ENCODE measurements around the gene NAGA. TPM values are rescaled to one million over a fixed set of nuclear protein-coding genes. Genes with fewer than 3 reads are reported as not detected.
"Not testable (repeated sequence)": the region's sequence is repeated elsewhere in the genome, so short reads cannot be mapped to it uniquely, and the experiment has no call there.

The NAGA gene
- total RNA-seq, 4 donors from 2014 or later: 13.1 to 26.2 (median 17.3) TPM

GRCh38 chr22:42072606-42073330, 2.2 kb upstream of the NAGA start:
- peak in 1 of 2 donors; percentile 85 for DNase-seq (ENCODE audit: low spot score in 2 of 2)
- no peak overlapping the region for H3K4me3 ChIP-seq (ENCODE audit: low read depth, poor library complexity, severe bottlenecking)
- intact Hi-C loops (cut with DNase I; ENCODE audit: low total_unique reads): no loop called here
- 83 to 87% methylated on average over 8 of the region's 8 CpGs for WGBS, 2 donors
- TF ChIP-seq CTCF (IDR thresholded peaks at IDR 0.05): no peak
- no peak for TF ChIP-seq POLR2A (IDR thresholded peaks at IDR 0.05)

GRCh38 chr22:42071508-42071907, 896 bp upstream of the NAGA start:
- WGBS, 2 donors: 62 to 63% methylated on average over 7 of the region's 7 CpGs
- intact Hi-C loops (cut with DNase I; ENCODE audit: low total_unique reads); H3K4me3 ChIP-seq (ENCODE audit: low read depth, poor library complexity, severe bottlenecking): not testable (repeated sequence)
- DNase-seq (ENCODE audit: low spot score in 2 of 2): peak in 1 of 2 donors; percentile 57

- peak overlapping the region; percentile 33 for H3K4me3 ChIP-seq (ENCODE audit: low read depth, poor library complexity, severe bottlenecking)
- no peak for TF ChIP-seq POLR2A (IDR thresholded peaks at IDR 0.05)
- TF ChIP-seq CTCF (IDR thresholded peaks at IDR 0.05): no peak
- intact Hi-C loops (cut with DNase I; ENCODE audit: low total_unique reads): no loop called here
- peak in 1 of 2 donors; percentile 50 for DNase-seq (ENCODE audit: low spot score in 2 of 2)
- 13 to 17% methylated on average over 19 of the region's 19 CpGs for WGBS, 2 donors
Observed at GRCh38 chr22:42069801-42070516, 653 bp downstream of the NAGA start.

GRCh38 chr22:42068291-42068690, 2.3 kb downstream of the NAGA start:
- peak in 1 of 2 donors; percentile 59 for DNase-seq (ENCODE audit: low spot score in 2 of 2)
- H3K4me3 ChIP-seq (ENCODE audit: low read depth, poor library complexity, severe bottlenecking): no peak overlapping the region
- TF ChIP-seq CTCF (IDR thresholded peaks at IDR 0.05): no peak
- no peak for TF ChIP-seq POLR2A (IDR thresholded peaks at IDR 0.05)
- WGBS, 2 donors: 86 to 98% methylated on average over 4 of the region's 4 CpGs
- intact Hi-C loops (cut with DNase I; ENCODE audit: low total_unique reads): no loop called here

GRCh38 chr22:42067671-42068251, 2.9 kb downstream of the NAGA start:
- TF ChIP-seq CTCF (IDR thresholded peaks at IDR 0.05) (no peak), POLR2A (IDR thresholded peaks at IDR 0.05) (no peak)
- peak in 1 of 2 donors; percentile 67 for DNase-seq (ENCODE audit: low spot score in 2 of 2)
- 70 to 83% methylated on average over 12 to 14 of the region's 14 CpGs for WGBS, 2 donors
- no peak overlapping the region for H3K4me3 ChIP-seq (ENCODE audit: low read depth, poor library complexity, severe bottlenecking)
- intact Hi-C loops (cut with DNase I; ENCODE audit: low total_unique reads): no loop called here

- WGBS, 2 donors: 95 to 99% methylated on average over 10 of the region's 10 CpGs
- no peak overlapping the region for H3K4me3 ChIP-seq (ENCODE audit: low read depth, poor library complexity, severe bottlenecking)
- TF ChIP-seq POLR2A (IDR thresholded peaks at IDR 0.05) (no peak), CTCF (IDR thresholded peaks at IDR 0.05) (no peak)
- intact Hi-C loops (cut with DNase I; ENCODE audit: low total_unique reads): no loop called here
- DNase-seq (ENCODE audit: low spot score in 2 of 2): peak in 1 of 2 donors; percentile 76
Observed at GRCh38 chr22:42066937-42067336, 3.7 kb downstream of the NAGA start.
